H9 (cell line): ENCODE measurements around the gene SLC25A29. TPM values are rescaled to one million over a fixed set of nuclear protein-coding genes. Genes with fewer than 3 reads are reported as not detected.
A peak's percentile ranks its signal among the peaks of the same experiment; 100 is the strongest.

Experiments used
- DNase-seq: peaks from one replicate; pipeline ENCODE4 v3.0.0-alpha.2; 2017
- H2AFZ ChIP-seq: one replicate; pipeline ENCODE4 v1.6.1; 2013; ENCODE audit warnings: mild to moderate bottlenecking, low read length, control low read depth, moderate library complexity
- H2AK5ac ChIP-seq: 2 replicates; pipeline ENCODE4 v1.6.1; 2013; ENCODE audit warnings: low read length, control low read depth, mixed read lengths; ENCODE audit not compliant: insufficient read length
- H2BK120ac ChIP-seq: one replicate; pipeline ENCODE4 v1.6.1; 2013; ENCODE audit warnings: low read depth, mild to moderate bottlenecking, low read length, control low read depth, inconsistent platforms; ENCODE audit not compliant: poor library complexity, severe bottlenecking
- H2BK12ac ChIP-seq: 2 replicates; pipeline ENCODE4 v1.6.1; 2013; ENCODE audit warnings: low read length, control low read depth, mixed read lengths, low read depth; ENCODE audit not compliant: insufficient read length
- H2BK15ac ChIP-seq: 2 replicates; pipeline ENCODE4 v1.6.1; 2013; ENCODE audit warnings: low read depth, low read length, control low read depth
- H2BK20ac ChIP-seq: one replicate; pipeline ENCODE4 v1.6.1; 2013; ENCODE audit warnings: low read depth, mild to moderate bottlenecking, low read length, control low read depth, inconsistent platforms; ENCODE audit not compliant: poor library complexity, severe bottlenecking
- H2BK5ac ChIP-seq: 2 replicates; pipeline ENCODE4 v1.6.1; 2013; ENCODE audit warnings: low read length, control low read depth, mixed read lengths; ENCODE audit not compliant: insufficient read length
- H3K14ac ChIP-seq: 2 replicates; pipeline ENCODE4 v1.6.1; 2013; ENCODE audit warnings: low read length, control low read depth; ENCODE audit not compliant: insufficient read depth
- H3K18ac ChIP-seq: 2 replicates; pipeline ENCODE4 v1.6.1; 2013; ENCODE audit warnings: low read depth, mild to moderate bottlenecking, mixed read lengths, low read length, control low read depth; ENCODE audit not compliant: insufficient read length
- H3K23ac ChIP-seq: 2 replicates; pipeline ENCODE4 v1.6.1; 2013; ENCODE audit warnings: low read length, control low read depth, mixed read lengths, low read depth; ENCODE audit not compliant: insufficient read length
- H3K23me2 ChIP-seq: 2 replicates; pipeline ENCODE4 v1.6.1; 2013; ENCODE audit warnings: low read depth, mild to moderate bottlenecking, mixed read lengths, low read length, control low read depth; ENCODE audit not compliant: insufficient read length, poor library complexity, severe bottlenecking
- H3K27ac ChIP-seq: 2 replicates; pipeline ENCODE4 v1.5.1; 2013; ENCODE audit warnings: low read length, control low read depth, mixed read lengths, low read depth; ENCODE audit not compliant: insufficient read length
- H3K27me3 ChIP-seq: 2 replicates; pipeline ENCODE4 v1.6.1; 2013; ENCODE audit warnings: low read length, control low read depth, inconsistent platforms; ENCODE audit not compliant: insufficient read depth
- H3K4ac ChIP-seq: 2 replicates; pipeline ENCODE4 v1.6.1; 2013; ENCODE audit warnings: low read depth, mild to moderate bottlenecking, control low read depth, inconsistent platforms, low read length, moderate library complexity
- H3K4me1 ChIP-seq: 2 replicates; pipeline ENCODE4 v1.6.1; 2013; ENCODE audit warnings: low read length, control low read depth, inconsistent platforms; ENCODE audit not compliant: insufficient read depth
- H3K4me2 ChIP-seq: 2 replicates; pipeline ENCODE4 v1.6.1; 2013; ENCODE audit warnings: low read length, control low read depth, mixed read lengths; ENCODE audit not compliant: insufficient read length, insufficient read depth
- H3K56ac ChIP-seq: 2 replicates; pipeline ENCODE4 v1.6.1; 2013; ENCODE audit warnings: low read depth, mild to moderate bottlenecking, mixed read lengths, low read length, control low read depth; ENCODE audit not compliant: insufficient read length
- H3K79me1 ChIP-seq: 2 replicates; pipeline ENCODE4 v1.6.1; 2013; ENCODE audit warnings: low read depth, mild to moderate bottlenecking, moderate library complexity, low read length, control low read depth, inconsistent platforms; ENCODE audit not compliant: insufficient read depth, poor library complexity, severe bottlenecking
- H3K79me2 ChIP-seq: 2 replicates; pipeline ENCODE4 v1.6.1; 2013; ENCODE audit warnings: low read length, control low read depth, inconsistent platforms; ENCODE audit not compliant: insufficient read depth
- H3K9ac ChIP-seq: 2 replicates; pipeline ENCODE4 v1.6.1; 2013; ENCODE audit warnings: low read length, control low read depth, mixed read lengths; ENCODE audit not compliant: insufficient read length; ENCODE audit errors: extremely low read depth
- H3K9me3 ChIP-seq: one replicate; pipeline ENCODE4 v1.6.1; 2013; ENCODE audit warnings: low read depth, low read length, inconsistent platforms; ENCODE audit not compliant: control insufficient read depth
- H3T11ph ChIP-seq: one replicate; pipeline ENCODE4 v1.6.1; 2013; ENCODE audit warnings: mild to moderate bottlenecking, low read length, control low read depth, inconsistent platforms
- H4K20me1 ChIP-seq: one replicate; pipeline ENCODE4 v1.6.1; 2013; ENCODE audit not compliant: control insufficient read depth, insufficient read length, insufficient read depth
- H4K5ac ChIP-seq: 2 replicates; pipeline ENCODE4 v1.6.1; 2013; ENCODE audit warnings: low read depth, mild to moderate bottlenecking, mixed read lengths, low read length, control low read depth; ENCODE audit not compliant: insufficient read length
- H4K8ac ChIP-seq: replicated peaks from 2 replicates; pipeline ENCODE4 v1.6.1; 2013; ENCODE audit warnings: low read length, control low read depth, mixed read lengths, low read depth; ENCODE audit not compliant: insufficient read length
- H4K91ac ChIP-seq: 2 replicates; pipeline ENCODE4 v1.6.1; 2013; ENCODE audit warnings: low read depth, mild to moderate bottlenecking, moderate library complexity, mixed read lengths, low read length, control low read depth; ENCODE audit not compliant: insufficient read length
- H3K27ac Mint-ChIP-seq, 3 experiments: 2 replicates in 2 of 3; 3 replicates in 1 of 3; pipeline ENCODE4 v1.8.0; 2020 to 2021; ENCODE audit warnings: mixed read lengths in 3 of 3, mild to moderate bottlenecking in 1 of 3, moderate library complexity in 1 of 3
- H3K27me3 Mint-ChIP-seq: 2 replicates; pipeline ENCODE4 v1.8.0; 2021; ENCODE audit warnings: low read depth, mild to moderate bottlenecking, moderate library complexity, mixed read lengths
- H3K36me3 Mint-ChIP-seq, 3 experiments: 2 replicates in 2 of 3; 3 replicates in 1 of 3; pipeline ENCODE4 v1.8.0; 2020 to 2021; ENCODE audit warnings: low read depth in 3 of 3, mixed read lengths in 3 of 3; ENCODE audit not compliant: insufficient read depth in 1 of 3
- H3K4me1 Mint-ChIP-seq, 2 experiments: 2 replicates each; pipeline ENCODE4 v1.8.0; 2020; ENCODE audit warnings: mixed read lengths in 2 of 2
- H3K4me3 Mint-ChIP-seq, 2 experiments: 2 replicates in 1 of 2; 3 replicates in 1 of 2; pipeline ENCODE4 v1.8.0; 2020 to 2021; ENCODE audit warnings: mild to moderate bottlenecking in 2 of 2, mixed read lengths in 2 of 2, moderate library complexity in 1 of 2
- H3K9me3 Mint-ChIP-seq, 2 experiments: 2 replicates in 1 of 2; 3 replicates in 1 of 2; pipeline ENCODE4 v1.8.0; 2020; ENCODE audit warnings: mild to moderate bottlenecking in 2 of 2, mixed read lengths in 2 of 2, moderate library complexity in 1 of 2
- WGBS: extraction: QIAGEN DNeasy Blood & Tissue Kit; methylation state at CpG from one replicate; pipeline ENCODE4 v1.1.7; 2013; ENCODE audit warnings: missing lambda C conversion rate, low lambda C conversion rate, mixed read lengths; ENCODE audit not compliant: insufficient read length; ENCODE audit errors: extremely low coverage; 5-methylcytosine and 5-hydroxymethylcytosine counted together
- total RNA-seq: library from RNA; stranded (reverse); gene quantifications from 2 replicates; pipeline ENCODE4 v1.2.1, GENCODE V29; 2021
- TF ChIP-seq, protein P1 (sequence below): fragments of 200-600 bp; sonication (generic); conservative IDR thresholded peaks from 3 replicates; pipeline ENCODE4 v1.8.0; 2021; ENCODE audit warnings: antibody characterized with exemption, mild to moderate bottlenecking

Gene SLC25A29
- total RNA-seq, 1 experiment from 2014 or later: 175 TPM

DNA sequence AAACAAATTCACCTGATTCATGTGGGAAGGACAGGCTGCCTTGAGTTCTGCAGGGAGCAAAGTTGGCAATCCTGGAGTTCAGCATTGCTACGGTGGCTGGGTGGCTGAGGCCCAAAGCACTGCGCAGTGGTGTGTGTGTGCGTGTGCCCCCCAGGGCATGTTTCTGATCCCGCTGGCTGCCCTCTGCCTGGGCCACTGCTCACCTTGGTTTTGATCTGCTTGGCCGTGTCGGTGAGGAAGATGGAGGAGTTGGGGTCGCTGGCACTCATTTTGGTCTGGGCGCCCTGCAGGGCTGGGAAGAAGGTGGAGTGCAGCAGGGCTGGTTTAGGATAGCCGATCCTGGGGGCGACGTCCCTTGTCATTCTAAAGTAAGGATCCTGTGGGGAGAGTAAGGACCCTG lies 36.0 kb upstream of the SLC25A29 start:
- no peak overlapping the region for H2BK120ac ChIP-seq
- no peaks in the 10 kb centered on the region for H3K79me2 ChIP-seq
- H3K23me2 ChIP-seq: no peaks in the 10 kb centered on the region
- no peak overlapping the region for H3T11ph ChIP-seq
- no peak overlapping the region for H2BK12ac ChIP-seq
- H2AK5ac ChIP-seq: no peak overlapping the region
- H2BK5ac ChIP-seq: no peak overlapping the region
- H3K56ac ChIP-seq: no peak overlapping the region
- no peak overlapping the region for H2BK15ac ChIP-seq
- no peak overlapping the region for H3K4me2 ChIP-seq
- no peak overlapping the region; a peak in 1 of 5 replicates for H3K4me3 Mint-ChIP-seq
- no peaks in the 10 kb centered on the region for H3K4me1 Mint-ChIP-seq
- H3K27ac ChIP-seq: no peak overlapping the region
- H3K9ac ChIP-seq: no peak overlapping the region
- TF ChIP-seq, protein P1, sequence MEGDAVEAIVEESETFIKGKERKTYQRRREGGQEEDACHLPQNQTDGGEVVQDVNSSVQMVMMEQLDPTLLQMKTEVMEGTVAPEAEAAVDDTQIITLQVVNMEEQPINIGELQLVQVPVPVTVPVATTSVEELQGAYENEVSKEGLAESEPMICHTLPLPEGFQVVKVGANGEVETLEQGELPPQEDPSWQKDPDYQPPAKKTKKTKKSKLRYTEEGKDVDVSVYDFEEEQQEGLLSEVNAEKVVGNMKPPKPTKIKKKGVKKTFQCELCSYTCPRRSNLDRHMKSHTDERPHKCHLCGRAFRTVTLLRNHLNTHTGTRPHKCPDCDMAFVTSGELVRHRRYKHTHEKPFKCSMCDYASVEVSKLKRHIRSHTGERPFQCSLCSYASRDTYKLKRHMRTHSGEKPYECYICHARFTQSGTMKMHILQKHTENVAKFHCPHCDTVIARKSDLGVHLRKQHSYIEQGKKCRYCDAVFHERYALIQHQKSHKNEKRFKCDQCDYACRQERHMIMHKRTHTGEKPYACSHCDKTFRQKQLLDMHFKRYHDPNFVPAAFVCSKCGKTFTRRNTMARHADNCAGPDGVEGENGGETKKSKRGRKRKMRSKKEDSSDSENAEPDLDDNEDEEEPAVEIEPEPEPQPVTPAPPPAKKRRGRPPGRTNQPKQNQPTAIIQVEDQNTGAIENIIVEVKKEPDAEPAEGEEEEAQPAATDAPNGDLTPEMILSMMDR: no peak
- no peak overlapping the region for H4K5ac ChIP-seq
- H3K79me1 ChIP-seq: no peaks in the 10 kb centered on the region
- peaks cover 44 to 76% (median 74%) of the 10 kb centered on the region in 3 experiments; a peak in 6 of 7 replicates for H3K36me3 Mint-ChIP-seq
- H4K91ac ChIP-seq: no peak overlapping the region
- no peaks in the 10 kb centered on the region; a peak in 1 of 5 replicates for H3K9me3 Mint-ChIP-seq
- no peak overlapping the region for H2AFZ ChIP-seq
- peak overlapping the region in 1 of 3 experiments; percentile 84; a peak in 1 of 7 replicates for H3K27ac Mint-ChIP-seq
- no peak overlapping the region for H4K8ac ChIP-seq
- no peaks in the 10 kb centered on the region for H3K4me1 ChIP-seq
- H3K23ac ChIP-seq: no peak overlapping the region
- no peaks in the 10 kb centered on the region for H3K27me3 ChIP-seq
- WGBS: no CpG with 5 or more reads among the region's 11 CpGs
- H2BK20ac ChIP-seq: no peak overlapping the region
- no peaks in the 10 kb centered on the region for H3K9me3 ChIP-seq
- no peak for DNase-seq
- H3K18ac ChIP-seq: no peak overlapping the region
- H3K27me3 Mint-ChIP-seq: no peaks in the 10 kb centered on the region
- no peaks in the 10 kb centered on the region for H4K20me1 ChIP-seq
- H3K14ac ChIP-seq: no peak overlapping the region
- no peak overlapping the region for H3K4ac ChIP-seq
